KBM-7 (cell line): Measurements from ENCODE around the gene ELF1.
"Not testable (repeated sequence)": the region's sequence is repeated elsewhere in the genome, so short reads cannot be mapped to it uniquely, and the experiment has no call there.

Source experiments
- DNase-seq: peaks from one replicate; pipeline ENCODE4 v3.0.0-alpha.2; 2015
- in situ Hi-C: fragments of 300-500 bp; cut with MboI; formaldehyde crosslinking; loops from 2 replicates; pipeline ENCODE4 v1.14.3; 2020; ENCODE audit warnings: low sequenced_read_pairs, low pct_unique_long_range_greater_than_20kb, mixed read lengths

The ELF1 gene

DNA sequence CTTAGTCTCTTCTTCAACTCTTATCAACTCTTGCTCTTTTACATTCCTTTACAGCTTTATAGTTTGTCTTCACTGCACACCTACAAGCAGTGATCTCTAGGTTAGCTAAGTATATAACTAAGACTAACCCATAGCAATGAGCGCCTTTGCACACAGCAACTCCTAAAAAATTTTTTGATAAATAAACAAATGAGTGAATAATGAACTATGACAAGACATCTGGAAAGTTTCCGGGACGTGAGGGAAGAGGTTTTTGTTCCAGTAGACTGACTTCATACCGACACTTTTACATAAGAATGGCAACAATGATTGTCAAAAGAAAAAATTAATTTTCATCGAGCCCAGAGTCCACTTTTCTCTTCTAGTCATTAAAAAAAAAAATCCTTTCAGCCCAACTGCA is 98.3 kb downstream of the ELF1 start:
- in situ Hi-C loops = no loop called here
- no peak for DNase-seq

DNA sequence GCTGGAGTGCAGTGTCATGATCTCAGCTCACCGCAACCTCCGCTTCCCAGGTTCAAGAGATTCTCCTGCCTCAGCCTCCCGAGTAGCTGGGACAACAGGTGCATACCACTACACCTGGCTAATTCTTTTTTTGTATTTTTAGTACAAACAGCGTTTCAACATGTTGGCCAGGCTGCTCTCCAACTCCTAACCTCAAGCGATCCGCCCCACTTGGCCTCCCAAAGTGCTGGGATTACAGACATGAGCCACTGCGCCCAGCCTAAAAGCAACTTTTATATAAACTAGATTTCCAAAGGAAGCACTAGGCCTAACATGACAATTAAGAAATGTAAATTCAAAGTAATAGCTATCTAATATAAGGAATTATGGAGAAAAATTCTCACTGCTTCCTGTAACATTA is 99.2 kb downstream of the ELF1 start:
- DNase-seq, in situ Hi-C loops: not testable (repeated sequence)

DNA sequence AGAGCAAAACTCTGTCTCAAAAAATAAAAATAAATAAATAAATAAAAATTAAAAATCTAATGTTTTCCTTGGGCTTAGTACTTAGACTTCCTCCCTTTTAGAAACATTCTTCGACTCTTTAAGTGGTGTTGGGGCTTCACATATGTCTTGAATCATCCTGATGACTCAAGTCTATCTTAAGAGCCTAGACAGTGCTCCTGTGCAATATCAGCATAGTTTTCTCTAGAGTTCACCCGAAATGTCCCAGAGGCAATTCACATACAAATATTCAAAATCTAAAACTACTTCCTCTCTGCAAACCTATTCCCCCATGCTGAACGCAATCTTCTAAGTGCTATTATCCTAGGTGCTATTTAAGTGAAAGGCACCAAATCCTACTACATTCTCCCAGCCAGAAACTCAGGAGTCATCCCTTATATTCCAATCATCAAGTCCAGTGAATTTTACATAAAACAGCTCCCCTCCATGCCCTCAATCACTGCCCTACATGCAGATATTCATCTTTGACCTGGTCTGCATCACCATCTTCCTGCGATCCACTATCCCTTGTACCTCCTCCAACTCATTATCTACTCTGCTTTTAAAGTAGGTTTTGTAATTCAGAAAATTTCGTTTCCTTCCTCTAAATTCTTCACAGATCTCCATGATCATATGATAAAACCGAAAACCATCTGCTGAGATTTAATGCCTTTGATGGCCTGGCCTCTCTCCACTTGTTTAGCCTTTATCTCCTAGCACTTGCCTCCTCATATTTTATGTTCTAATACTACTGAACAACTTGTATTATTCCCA is 102.7 kb downstream of the ELF1 start:
- no peak for DNase-seq
- in situ Hi-C loops = no loop called here

DNA sequence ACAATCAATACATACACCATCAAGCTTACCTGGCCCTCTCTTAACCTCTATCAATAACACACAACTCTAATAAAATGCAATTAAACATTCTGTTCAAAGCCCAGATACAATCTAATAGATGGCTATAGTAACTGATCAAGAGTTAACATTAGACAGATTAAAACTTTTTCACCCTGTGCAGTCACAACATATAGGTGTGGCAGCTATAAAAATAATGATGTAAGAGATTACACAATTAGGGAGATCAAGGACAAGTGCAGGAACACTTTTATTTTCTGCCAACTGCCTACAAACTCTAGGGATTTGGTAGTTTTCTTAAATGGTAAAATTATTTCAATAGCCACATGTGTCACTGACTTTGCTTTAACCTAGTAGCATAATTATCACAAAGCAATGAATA is 104.3 kb downstream of the ELF1 start:
- DNase-seq, in situ Hi-C loops: not testable (repeated sequence)

DNA sequence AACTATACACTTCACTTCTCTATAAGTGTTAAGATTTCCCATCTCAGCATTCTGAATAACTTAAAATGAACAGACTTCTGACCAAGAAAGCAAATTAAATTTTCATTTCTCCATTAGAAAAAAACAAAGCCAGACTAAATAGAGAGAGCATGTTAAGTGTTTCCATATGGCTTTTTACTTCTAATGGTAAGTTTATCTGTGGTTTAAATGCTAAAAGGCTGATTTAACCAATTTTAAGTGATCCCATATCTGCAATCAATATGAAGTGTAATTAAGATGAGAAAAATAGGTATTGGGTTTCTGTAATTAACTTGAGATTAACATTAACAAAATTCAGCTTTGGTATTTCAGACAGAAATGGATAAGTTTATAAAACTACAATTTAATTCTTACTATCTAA is 107.8 kb downstream of the ELF1 start:
- DNase-seq = no peak
- in situ Hi-C loops = no loop called here

DNA sequence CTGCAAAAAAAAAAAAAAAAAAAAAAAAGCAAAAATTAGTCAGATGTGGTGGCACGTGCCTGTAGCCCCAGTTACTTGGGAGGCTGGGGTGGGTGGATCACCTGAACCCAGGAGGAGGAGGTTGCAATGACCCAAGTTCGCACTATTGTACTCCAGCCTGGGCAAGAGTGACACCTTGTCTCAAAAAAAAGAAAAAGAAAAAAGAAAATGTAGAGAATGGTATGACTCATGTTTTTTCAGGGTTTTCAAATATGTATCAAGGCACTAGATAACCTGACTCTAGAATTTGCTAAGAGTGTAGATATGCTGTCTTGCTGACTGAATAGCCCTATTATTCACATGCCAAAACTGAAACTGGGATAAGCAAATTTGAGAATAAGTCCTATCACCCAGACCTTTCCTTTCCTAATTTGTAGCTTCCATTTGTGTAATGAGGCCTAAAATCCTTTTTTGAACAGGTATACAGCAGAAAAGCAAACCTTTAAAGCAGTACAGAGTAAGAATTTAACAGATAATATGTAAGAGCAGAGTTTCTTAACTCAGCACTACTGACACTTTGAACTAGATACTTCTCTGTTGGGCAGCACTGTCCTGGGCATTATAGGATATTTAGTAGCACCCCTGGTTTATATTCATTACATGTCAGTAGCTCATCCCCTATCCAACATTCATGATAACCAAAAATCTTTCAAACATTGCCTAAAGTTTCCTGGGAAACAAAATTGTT is 108.6 kb downstream of the ELF1 start:
- DNase-seq = no peak
- in situ Hi-C loops = no loop called here

DNA sequence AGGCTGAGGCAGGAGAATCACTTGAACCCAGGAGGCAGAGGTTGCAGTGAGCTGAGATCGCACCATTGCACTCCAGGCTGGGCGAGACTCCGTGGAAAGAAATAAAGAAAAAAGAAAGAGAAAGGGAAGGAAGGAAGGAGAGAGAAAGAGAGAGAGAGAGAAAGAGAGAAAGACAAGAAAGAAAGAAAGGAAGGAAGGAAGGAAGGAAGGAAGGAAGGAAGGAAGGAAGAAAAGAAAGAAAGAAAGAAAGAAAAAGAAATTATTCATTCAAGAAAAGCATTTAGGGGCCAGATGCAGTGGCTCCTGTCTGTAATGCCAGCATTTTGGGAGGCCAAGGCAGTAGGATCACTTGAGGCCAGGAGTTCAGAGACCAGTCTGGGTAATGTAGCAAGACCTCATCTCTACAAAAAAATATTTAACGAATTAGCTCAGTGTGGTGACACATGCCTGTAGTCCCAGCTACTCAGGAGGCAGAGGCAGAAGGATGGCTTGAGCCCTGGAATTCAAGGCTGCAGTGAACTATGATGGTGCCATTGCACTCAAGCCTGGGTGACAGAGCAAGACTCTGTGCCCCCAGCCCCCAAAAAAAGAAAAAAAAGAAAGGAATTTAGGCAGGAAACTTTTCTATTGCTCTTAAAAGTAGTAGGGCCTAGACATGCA is 109.4 kb downstream of the ELF1 start:
- in situ Hi-C loops, DNase-seq: not testable (repeated sequence)

DNA sequence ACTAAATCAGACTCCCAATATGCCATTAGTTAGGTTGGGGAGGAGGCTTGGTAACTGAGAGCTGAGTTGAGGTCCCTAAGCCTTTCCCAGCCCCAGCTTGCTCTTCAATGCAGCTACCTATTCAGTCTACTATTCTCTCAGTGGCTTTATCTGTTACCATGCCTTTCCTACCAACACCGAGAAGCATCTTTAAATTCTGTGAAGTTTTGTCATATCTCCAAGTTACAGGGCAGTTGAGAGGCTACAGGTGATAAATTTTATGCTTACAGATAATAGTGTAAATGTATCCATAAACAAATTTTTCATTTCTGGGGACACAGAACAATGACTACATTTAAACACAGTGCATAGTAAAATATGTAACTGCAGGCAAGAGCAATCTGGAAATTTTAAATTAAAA is 110.6 kb downstream of the ELF1 start:
- no peak for DNase-seq
- in situ Hi-C loops = no loop called here

DNA sequence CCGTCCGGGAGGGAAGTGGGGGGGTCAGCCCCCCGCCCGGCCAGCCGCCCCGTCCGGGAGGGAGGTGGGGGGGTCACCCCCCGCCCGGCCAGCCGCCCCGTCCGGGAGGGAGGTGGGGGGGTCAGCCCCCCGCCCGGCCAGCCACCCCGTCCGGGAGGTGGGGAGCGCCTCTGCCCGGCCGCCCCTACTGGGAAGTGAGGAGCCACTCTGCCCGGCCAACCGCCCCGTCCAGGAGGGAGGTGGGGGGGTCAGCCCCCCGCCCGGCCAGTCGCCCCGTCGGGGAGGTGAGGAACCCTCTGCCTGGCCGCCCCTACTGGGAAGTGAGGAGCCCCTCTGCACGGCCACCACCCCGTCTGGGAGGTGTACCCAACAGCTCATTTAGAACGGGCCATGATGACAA is 118.1 kb downstream of the ELF1 start:
- in situ Hi-C loops, DNase-seq: not testable (repeated sequence)

DNA sequence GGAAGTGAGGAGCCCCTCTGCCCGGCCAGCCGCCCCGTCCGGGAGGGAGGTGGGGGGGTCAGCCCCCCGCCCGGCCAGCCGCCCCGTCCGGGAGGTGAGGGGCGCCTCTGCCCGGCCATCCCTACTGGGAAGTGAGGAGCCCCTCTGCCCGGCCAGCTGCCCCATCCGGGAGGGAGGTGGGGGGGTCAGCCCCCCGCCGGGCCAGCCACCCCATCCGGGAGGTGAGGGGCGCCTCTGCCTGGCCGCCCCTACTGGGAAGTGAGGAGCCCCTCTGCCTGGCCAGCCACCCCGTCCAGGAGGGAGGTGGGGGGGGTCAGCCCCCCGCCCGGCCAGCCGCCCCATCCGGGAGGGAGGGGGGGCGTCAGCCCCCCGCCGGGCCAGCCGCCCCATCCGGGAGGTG is 118.5 kb downstream of the ELF1 start:
- DNase-seq, in situ Hi-C loops: not testable (repeated sequence)

DNA sequence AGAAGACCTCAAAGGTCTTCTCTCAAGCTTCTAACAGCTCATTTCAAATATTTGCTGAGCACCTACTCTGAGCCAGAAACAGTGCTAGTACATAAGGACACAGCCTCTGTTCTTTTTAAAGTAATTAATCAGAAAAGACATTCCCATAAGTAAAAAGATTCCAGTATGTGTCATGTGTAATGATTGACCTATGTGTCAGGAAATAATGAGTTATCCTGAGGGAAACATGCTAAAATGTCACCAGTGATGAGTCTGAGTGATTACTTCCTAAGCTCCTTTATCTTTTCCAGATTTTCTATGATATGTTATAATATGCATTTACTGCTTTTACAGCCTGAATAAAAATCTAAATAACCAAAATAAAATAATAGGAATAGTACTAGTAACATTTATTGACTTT is 122.1 kb downstream of the ELF1 start:
- in situ Hi-C loops = no loop called here
- no peak for DNase-seq

DNA sequence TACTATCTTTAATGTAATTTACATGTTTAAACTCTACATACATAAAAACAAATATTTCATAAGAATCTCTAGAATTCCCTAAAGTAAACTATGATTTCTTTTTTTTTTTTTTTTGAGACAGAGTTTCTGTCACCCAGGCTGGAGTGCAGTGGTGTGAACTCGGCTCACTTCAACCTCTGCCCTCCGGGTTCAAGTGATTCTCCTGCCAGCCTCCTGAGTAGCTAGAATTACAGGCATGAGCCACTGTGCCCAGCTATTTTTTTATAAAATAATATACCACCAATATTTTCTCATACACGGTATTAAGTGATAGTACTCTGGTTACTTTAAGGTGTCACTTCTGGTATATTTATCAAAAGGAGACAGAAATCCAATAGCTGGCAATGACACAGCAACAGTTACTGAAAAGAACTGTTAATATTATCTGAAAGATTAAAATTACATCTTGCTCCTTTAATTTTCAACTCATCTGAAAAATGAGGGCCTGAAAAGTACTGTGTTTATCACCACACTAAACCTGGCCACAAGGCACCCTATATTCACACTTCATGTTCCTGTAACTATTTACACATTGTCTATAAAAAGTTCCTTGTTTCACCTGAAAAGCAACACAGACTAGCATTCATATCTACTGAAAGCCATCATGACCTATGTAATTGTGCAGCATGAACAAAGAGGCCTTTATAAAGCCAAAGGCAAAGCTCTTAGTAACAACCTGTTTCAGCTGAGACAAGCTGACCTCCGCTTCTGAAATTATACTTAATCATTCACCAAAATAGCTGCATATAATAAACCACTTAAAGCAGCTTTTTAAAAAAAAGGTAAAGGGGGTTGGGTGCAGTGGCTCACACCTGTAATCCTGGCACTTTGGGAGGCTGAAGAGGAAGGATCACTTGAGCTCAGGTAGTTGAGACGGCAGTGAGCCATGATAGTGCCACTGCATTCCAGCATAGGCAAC is 123.6 kb downstream of the ELF1 start:
- no peak for DNase-seq
- in situ Hi-C loops = no loop called here

DNA sequence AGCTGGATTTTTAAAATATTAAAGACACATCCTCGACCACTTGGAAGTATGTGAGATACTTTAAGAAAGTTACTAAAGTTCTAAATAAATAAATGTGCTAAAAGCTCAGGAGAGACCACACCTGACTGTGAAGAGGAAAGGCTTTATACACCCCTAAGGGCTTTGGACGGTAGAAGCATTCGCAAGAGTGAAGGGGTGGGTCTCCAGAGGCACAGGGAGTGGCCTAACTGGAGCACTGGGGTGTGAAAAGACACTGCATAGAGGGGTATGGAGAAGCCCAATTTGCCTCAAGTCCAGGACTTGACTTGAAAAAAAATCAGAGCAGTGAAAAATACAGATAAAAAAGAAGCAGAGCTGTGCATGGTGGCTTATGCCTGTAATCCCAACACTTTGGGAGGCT is 125.5 kb downstream of the ELF1 start:
- in situ Hi-C loops = not testable (repeated sequence)

DNA sequence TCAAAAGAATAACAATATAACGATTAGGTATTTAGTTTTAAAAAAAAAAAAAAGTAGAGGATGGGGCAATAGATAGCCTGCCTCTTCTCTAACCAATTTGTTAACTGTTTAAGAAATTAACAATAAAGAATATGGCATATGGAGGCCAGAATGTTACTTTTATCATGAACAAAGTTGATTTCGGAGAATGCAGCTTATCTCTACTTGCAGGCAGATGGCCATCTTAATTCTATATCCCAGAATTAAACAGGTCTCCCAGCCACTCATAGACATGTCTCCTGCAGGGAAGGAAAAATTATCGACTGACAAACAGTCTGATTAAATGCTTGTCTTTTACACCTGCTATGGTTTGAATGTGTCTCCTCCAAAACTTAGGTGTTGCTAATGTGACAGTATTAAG is 133.1 kb downstream of the ELF1 start:
- DNase-seq = no peak
- in situ Hi-C loops = no loop called here

More for the DNA sequence above, 125.5 kb downstream of the ELF1 start:
- DNase-seq = not testable (repeated sequence)

DNA sequence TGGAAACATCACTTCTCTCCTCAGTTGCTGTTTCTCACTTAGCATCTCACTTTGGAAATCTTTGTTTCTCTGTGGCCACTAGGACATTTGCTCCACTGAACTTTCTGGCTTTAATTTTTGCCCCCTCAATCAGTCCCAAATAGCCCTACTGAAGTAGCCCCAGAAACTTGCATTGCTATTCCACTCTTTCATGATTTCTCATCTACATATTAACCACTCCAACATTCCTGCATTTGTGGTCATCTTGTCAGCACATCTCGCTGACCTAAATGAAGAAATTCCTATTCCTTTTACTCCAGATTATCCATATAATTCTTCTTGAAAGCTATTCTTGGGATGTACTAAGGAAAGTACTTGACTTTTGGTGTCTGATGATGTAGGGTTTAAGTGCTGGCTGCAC is 134.9 kb downstream of the ELF1 start:
- DNase-seq, in situ Hi-C loops: not testable (repeated sequence)
